GM21717 (cell line): ENCODE data around the gene GH2.
"Not testable (repeated sequence)": the region's sequence is repeated elsewhere in the genome, so short reads cannot be mapped to it uniquely, and the experiment has no call there.

Experiments
- ATAC-seq: cut with Tn5 transposase; IDR thresholded peaks from one replicate; pipeline ENCODE4 v1.9.1; 2021; ENCODE audit warnings: mild to moderate bottlenecking, moderate library complexity; ENCODE audit not compliant: unreplicated experiment

The GH2 gene

DNA sequence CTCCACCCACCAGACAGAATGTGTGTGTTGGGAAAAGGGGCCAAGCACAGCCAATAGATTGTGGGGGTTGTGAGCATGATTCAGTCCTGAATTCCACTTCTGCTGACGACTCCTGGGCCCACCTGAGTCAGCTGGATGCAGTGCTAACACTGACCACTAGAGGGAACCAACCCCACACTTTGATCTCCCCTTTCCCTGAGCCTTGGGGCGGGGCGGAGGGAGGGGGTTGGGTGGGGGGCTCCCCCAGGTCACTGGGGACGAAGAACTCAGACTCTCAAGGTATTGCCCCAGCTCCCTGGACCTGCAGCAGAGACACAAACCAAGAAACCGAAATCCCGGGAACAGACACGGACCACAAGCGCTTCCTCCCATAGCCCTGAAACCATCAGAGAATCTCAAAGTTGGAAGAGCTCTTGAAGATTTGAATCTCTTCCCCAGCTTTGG is 29.9 kb upstream of the GH2 start:
- ATAC-seq: no peak

DNA sequence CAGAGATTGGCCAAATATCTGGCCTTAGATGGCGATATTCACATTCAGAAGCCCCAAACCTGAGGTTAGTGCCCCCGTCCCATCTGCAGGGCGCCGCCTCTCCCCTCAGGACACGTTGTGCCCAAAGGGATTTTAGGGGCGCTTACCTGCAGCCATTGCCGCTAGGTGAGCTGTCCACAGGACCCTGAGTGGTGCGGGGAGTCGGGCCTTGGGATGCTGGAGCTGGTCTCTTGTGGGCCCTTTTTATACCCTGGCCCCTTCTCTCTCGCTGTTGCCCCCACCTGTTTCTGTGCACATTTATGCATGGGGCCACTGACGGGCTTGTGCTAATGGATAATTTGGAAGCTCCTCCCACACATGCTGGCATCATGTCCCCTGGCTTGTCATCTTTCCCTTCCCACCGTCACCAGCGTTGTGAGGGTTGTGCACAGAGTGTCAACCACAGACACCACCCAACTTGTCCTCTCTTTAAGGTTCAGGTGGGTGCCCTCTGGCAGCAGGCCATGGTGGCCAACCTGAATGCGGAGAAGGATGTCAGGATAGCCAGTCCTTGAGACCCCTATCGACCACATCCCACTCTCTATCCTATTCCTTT is 29.4 kb upstream of the GH2 start, which contains the start of gene CSHL1:
TSS of gene CSHL1 (minus strand) at position 218 of the 595 bp plus-strand sequence. CDS start at position 156, 62 bp downstream.
- no peak for ATAC-seq

DNA sequence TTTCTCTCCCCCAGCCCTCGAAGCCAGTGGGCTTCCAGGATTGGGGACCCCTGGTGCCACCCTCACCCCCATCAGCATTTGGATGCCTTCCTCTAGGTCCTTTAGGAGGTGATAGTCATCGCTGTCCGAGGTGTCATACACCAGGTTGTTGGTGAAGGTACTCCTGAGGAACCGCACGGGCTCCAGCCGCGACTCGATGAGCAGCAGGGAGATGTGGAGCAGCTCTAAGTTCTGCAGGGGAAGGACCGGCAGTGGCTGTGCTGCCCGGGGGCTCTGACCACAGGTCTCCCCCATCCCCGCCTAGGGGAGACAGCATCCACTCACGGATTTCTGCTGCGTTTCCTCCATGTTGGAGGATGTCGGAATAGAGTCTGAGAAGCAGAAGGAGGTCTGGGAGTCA is 28.4 kb upstream of the GH2 start:
- no peak for ATAC-seq

DNA sequence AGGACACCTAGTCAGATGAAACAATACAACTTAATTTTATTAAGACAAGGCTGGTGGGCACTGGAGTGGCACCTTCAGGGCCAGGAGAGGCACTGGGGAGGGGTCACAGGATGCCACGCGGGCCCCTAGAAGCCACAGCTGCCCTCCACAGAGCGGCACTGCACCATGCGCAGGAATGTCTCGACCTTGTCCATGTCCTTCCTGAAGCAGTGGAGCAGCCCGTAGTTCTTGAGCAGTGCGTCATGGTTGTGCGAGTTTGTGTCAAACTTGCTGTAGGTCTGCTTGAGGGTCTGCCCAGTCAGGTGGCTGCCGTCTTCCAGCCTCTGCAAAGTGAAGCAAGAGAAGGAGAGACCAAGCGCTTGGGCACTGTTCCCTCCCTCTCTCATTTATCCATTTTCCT is 27.8 kb upstream of the GH2 start:
- ATAC-seq: not testable (repeated sequence)

DNA sequence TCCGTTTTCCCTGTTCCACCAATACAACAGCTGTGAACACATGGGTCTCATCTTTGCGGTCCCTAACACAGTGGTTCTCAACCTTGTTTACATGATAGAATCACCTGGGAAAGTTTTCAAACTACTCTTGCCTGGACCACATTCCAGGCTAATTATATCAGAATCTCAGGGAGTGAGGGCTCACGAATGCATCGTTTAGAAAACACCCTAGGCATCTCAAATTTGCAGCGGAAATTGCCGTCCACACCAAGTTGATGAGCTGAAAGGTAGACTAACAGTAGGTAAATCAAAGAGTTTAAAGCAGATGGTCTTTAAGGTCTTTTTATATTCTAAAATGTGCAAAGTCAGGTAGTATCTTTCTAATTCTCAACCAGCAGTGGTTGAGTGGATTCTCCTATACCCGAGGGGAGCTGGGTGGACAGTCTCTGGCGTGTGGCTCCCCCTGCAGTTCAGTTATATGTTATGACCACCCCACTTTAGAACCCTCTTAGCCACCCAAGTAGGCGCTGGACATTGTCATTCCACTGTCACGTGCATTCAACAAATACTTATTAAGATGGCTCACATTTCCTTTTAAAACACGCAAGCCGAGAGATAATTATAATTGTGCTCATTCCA is 25.5 kb upstream of the GH2 start:
- ATAC-seq: not testable (repeated sequence)

DNA sequence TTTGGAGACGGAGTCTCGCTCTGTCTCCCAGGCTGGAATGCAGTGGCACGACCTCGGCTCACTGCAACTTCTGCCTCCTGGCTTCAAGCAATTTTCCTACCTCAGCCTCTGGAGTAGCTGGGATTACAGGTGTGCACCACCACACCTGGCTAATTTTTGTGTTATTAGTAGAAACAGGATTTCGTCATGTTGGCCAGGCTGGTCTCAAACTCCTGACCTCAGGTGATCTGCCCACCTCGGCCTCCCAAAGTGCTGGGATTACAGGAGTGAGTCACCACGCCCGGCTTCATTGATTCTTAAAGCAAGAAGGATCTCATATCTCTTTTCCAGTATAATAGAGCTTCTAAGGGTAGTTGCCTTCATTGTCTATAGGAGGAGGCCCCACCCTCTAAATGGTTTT is 23.1 kb upstream of the GH2 start:
- not testable (repeated sequence) for ATAC-seq

DNA sequence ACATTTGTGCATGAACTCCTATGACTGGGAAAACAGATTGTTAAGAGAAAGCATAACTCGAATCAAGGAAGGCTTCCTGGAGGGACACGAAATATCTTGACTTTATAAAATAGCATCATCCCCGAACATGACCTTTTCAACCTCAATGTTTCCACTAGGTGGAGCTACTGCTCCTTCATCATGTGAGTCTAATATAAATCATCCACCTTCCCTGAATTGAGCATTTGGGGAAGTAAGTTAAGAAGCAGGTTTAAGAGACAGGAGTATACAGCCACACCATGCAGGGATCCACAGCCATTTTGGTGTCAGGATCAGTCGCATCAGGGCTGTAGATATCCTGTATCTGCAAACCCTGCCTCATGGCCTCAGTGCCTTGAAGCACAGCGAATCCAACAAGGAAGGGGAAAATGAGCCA is 22.1 kb upstream of the GH2 start:
- not testable (repeated sequence) for ATAC-seq

DNA sequence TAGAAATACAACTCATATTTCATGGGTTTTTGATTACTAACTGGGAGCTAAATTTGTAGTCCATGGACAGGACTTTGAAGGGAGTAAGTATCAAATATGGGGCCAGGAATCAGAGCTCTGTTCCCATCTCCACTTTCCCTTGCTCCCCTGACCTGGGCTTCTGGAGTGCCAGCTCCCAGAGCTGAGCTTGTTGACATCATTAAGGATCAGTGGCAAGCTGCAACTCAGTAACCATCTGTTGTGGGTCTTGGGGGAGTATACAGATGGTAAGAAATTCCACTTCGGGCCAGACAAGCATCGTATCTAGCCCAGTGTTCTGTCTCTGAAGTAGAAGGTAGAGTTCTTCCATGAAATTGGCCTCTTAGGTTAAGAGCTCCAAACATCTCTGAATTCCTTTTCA is 20.2 kb upstream of the GH2 start:
- ATAC-seq: not testable (repeated sequence)

DNA sequence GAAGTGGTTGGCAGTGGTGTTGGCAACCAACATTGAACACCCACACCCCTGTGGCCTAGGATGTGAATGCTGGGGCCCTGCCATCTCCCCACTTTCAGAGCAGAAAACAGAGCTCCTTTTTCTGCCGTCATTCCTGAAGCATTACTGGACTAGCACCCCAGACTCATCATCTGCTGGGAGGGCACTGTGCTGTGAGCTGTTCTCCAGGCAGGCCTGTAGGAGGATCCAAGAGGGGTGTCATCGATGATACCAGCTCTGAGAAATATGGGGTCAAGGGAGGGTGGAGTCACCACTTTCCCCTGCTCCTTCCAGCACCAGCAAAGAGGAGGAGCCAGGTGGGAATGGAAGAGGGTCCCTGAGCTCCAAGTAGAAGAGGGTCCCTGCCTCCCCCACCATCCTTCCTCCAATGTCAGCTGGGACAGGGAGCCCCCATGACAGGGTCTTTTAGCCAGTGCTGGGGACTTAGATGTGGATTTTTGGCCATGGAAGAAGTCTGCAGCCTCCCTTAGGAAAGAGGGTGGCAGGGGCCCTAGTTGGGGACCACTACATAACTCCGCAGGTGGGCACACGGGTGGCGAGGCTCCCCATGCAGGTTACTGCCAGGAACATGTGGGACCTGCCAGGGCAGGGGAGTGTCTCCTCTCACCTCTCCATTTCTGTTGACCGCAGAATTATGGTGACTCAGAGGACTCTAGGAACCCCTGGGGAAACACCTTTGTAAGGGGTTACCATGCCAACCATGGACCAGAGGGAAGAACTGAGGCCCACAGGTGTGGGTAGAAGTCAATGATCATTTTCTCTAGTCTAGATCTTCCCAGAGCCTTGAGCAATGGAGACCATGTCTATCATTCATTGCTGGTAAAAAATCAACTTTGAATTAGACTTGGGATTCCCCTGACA is 17.4 kb upstream of the GH2 start:
- ATAC-seq: not testable (repeated sequence)

DNA sequence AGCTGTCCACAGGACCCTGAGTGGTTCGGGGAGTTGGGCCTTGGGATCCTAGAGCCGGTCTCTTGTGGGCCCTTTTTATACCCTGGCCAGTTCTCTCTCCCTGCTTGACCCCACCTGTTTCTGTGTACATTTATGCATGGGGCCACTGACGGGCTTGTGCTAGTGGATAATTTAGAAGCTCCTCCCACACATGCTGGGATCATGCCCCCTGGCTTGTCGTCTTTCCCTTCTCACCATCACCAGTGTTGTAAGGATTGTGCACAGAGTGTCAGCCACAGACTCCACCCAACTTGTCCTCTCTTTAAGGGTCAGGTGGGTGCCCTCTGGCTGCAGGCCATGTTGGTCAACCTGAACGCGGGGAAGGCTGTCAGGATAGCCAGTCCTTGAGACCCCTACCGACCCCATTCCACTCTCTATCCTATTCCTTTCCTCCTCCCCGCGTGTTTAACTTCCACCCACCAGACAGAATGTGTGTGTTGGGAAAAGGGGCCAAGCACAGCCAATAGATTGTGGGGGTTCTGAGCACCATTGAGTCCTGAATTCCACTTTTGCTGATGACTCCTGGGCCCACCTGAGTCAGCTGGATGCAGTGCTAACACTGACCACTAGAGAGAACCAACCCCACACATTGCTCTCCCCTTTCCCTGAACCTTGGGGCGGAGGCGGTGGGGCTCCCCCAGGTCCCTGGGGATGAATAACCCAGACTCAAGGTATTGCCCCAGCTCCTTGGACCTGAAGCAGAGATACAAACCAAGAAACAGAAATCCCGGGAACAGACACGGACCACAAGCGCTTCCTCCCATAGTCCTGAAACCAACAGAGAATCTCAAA is 15.0 kb upstream of the GH2 start, which contains the start of gene CSH1:
TSS of gene CSH1 (minus strand) at position 51 of the 831 bp plus-strand sequence. CDS start 63 bp downstream, outside the sequence.
- not testable (repeated sequence) for ATAC-seq

DNA sequence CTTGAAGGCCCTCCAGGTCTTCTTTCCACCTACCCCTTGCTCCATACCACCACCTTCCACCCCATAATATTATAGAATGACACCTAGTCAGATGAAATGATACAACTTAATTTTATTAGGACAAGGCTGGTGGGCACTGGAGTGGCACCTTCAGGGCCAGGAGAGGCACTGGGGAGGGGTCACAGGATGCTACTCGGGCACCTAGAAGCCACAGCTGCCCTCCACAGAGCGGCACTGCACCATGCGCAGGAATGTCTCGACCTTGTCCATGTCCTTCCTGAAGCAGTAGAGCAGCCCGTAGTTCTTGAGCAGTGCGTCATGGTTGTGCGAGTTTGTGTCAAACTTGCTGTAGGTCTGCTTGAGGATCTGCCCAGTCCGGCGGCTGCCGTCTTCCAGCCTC is 13.1 kb upstream of the GH2 start:
- ATAC-seq: not testable (repeated sequence)

DNA sequence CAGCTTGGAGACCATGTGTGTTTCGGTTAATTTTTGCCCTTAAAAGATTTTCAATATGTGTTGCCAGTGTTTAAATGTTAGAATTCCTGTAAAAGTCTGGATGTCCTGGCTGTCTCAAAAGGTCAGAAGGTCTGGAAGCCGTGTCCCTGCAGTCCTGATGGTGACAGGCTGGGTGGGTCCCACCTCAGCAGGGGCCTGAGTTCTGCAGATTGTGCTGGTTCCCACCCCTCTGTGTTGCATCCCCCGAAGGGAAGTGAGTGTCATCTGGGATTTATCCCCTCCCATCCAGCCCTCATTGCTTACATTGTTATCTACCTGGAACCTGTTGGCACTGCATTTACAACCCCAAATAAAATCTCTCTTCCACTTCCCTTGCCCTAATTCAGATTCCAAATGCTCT is 12.3 kb upstream of the GH2 start:
- not testable (repeated sequence) for ATAC-seq

DNA sequence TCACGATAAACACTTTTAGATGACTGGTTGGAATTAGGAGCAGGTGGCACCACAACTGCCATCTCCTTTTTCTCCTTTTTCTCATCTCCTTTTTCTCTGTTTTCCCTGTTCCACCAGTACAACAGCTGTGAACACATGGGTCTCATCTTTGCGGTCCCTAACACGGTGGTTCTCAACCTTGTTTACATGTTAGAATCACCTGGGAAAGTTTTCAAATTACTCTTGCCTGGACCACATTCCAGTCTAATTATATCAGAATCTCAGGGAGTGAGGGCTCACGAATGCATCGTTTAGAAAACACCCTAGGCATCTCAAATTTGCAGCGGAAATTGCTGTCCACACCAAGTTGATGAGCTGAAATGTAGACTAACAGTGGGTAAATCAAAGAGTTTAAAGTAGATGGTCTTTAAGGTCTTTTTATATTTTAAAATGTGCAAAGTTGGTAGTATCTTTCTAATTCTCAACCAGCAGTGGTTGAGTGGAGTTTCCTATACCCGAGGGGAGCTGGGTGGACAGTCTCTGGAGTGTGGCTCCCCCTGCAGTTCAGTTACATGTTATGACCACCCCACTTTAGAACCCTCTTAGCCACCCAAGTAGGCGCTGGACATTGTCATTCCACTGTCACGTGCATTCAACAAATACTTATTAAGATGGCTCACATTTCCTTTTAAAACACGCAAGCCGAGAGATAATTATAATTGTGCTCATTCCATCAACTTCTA is 10.7 kb upstream of the GH2 start:
- not testable (repeated sequence) for ATAC-seq

DNA sequence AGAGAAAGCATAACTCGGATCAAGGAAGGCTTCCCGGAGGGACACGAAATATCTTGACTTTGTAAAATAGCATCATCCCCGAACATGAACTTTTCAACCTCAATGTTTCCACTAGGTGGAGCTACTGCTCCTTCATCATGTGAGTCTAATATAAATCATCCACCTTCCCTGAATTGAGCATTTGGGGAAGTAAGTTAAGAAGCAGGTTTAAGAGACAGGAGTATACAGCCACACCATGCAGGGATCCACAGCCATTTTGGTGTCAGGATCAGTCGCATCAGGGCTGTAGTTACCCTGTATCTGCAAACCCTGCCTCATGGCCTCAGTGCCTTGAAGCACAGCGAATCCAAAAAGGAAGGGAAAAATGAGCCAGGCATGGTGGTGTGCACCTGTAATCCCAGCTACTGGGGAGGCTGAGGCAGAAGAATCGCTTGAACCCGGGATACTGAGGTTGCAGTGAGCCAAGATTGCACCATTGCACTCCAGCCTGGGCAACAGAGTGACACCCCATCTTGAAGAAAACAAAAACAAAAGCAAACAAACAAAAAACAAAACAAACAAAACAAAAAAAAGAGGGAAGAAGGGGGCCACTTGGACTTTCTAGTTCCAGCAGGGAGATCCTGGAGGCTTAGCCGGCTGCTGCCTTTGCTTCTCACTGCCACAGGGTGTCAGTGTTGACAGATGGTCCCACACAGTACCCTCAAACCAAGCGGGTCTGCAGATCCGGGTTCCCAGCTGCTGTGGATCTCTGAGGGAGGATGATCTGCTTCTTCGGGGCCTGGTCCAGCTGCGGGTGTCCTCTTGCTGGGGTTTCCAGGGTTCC is 7.5 kb upstream of the GH2 start:
- not testable (repeated sequence) for ATAC-seq

DNA sequence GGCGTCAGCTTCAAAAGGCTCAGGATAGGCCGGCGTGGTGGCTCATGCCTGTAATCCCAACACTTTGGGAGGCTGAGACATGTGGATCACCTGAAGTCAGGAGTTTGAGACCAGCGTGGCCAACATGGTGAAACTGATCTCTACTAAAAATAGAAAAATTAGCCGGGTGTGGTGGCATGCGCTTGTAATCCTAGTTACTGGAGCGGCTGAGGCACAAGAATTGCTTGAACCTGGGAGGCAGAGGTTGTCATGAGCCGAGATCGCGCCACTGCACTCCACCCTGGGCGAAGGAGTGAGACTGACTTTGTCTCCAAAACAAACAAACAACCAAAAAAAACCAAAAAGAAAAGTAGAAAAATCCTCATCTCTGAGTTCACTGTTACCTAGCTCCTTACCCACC is 3.4 kb upstream of the GH2 start:
- not testable (repeated sequence) for ATAC-seq

DNA sequence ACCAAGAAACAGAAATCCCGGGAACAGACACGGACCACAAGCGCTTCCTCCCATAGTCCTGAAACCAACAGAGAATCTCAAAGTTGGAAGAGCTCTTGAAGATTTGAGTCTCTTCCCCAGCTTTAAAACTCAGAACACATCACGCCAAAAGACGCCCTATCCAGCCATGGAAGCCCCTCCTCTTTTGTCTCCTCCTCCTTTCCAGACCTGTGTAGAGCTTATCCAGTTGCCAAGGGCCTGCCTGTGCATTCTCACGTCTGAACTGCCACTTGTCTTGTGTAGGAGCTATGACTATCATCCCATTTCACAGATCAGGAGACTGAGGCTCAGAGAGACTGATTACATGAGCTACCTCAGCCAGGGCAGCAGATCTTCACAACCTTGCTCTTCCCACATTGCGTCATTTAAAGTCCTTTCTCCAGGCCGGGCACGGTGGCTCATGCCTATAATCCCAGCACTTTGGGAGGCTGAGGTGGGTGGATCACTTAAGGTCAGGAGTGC is 932 bp upstream of the GH2 start:
- not testable (repeated sequence) for ATAC-seq

DNA sequence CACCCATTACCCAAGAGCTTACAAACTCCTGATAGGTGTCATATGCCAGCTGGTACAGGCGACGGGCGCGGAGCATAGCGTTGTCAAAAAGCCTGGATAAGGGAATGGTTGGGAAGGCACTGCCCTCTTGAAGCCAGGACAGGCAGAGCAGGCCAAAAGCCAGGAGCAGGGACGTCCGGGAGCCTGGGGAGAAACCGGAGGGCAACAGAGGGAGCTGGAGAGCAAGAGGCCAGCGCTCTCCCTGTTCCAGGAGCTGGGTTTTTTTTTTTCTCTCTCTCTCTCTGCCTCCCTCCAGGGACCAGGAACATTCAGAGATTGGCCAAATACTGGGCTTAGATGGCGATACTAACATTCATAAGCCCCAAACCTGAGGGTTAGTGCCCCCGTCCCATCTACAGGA is 407 bp downstream of the GH2 start:
- not testable (repeated sequence) for ATAC-seq

DNA sequence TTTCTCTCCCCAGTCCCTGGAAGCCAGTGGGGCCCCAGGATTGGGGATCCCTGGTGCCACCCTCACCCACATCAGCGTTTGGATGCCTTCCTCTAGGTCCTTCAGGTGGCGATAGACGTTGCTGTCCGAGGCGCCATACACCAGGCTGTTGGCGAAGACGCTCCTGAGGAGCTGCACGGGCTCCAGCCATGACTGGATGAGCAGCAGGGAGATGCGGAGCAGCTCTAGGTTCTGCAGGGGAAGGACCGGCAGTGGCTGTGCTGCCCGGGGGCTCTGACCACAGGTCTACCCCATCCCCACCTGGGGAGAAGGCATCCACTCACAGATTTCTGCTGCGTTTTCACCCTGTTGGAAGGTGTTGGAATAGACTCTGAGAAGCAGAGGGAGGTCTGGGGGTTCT is 1.0 kb downstream of the GH2 start:
- no peak for ATAC-seq

DNA sequence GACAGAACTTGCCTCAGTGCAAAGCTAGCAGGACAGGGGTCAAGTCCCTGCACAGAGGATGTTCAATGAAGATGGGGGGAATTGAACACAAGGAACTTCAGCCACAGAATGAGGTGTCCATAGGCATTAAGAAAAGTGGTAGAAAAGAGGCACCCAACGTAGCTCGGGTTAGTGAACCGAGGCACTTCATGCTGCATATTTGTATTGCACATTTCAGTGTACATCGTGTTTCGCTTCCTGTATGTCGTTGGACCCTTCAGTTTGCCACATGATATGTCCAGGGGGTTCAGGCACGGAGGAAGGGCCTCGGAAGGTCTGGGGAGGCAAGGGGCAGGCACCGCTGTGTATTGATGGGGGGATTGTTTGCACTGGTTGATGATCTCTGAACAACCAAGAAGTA is 3.3 kb downstream of the GH2 start:
- ATAC-seq: not testable (repeated sequence)
